DMS153 treated with DMSO at 0.1 percent for 48 hours (cell line): Measurements from ENCODE around the gene CFAP97.
"Not testable (repeated sequence)": the region's sequence is repeated elsewhere in the genome, so short reads cannot be mapped to it uniquely, and the experiment has no call there.

Experiments used
- DNase-seq: peaks from one replicate; lab custom pipeline; 2025; ENCODE audit not compliant: unreplicated experiment; lab: John Stamatoyannopoulos, UW

CFAP97 gene

DNA sequence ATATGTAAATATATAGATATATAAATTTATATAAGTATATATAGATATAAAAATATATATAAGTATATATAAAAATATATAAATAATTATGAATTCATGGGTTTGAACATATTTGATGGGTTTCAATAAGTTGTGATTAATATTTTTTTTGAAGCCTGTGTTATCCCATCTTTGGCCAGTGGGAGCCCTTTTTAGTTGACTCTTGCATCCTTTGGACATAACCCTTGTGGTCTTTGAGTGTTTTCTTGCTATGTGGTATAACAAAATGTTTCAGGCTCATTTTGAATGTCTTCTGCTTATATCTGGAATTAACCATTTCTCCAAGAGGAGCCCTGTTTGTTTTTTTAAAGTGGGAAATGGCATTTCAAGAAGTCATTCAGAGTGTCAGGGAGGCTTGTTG is 20.8 kb upstream of the CFAP97 start:
- no peak for DNase-seq

DNA sequence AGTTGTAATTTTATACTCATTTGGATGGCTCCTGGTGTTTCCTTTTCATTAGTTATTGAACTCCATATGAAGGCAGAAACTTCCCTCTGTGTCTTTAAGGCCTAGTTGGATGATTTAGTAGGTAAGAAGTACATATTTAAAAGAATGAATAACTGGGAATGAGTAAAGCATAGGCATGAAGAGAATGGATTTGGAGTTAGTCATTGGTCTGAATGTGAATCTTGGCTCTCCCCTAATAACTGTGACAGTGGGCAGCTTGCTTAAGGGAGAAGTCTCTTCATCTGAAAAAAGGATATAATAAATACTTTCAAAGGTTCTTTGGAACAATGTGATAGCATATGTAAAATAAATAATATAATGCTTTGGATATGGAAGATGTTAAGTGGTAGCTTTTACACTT is 18.8 kb upstream of the CFAP97 start:
- DNase-seq, result no peak

DNA sequence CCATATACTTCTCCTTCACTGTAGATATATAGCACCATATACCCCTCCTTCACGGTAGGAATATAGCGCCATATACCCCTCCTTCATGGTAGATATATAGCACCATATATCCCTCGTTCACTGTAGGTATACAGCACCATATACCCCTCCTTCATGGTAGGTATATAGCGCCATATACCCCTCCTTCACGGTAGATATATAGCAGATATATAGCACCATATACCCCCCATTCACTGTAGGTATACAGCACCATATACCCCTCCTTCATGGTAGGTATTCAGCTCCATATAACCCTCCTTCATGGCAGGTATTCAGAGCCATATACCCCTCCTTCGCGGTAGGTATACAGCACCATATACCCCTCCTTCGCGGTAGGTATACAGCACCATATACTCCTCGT is 18.1 kb upstream of the CFAP97 start:
- no peak for DNase-seq

DNA sequence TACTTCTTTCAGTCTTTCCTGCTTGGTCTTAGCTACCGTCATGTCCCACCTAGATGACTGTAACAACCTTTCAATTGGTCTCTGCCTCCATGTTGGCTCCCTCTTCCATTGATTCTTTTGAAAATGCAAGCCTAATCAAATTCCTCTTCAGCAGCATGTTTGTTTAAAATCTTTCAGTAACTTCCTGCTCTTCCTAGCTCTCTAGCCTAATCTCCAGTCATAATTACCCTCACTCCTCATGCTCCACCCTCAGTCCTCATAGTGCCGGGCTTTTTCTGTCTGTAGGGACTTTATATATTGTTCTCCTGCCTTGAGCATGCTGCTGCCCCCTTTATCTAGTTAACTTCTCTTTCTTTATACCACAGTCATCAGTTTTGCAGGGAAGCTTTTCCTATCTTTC is 17.7 kb upstream of the CFAP97 start:
- DNase-seq, result no peak

DNA sequence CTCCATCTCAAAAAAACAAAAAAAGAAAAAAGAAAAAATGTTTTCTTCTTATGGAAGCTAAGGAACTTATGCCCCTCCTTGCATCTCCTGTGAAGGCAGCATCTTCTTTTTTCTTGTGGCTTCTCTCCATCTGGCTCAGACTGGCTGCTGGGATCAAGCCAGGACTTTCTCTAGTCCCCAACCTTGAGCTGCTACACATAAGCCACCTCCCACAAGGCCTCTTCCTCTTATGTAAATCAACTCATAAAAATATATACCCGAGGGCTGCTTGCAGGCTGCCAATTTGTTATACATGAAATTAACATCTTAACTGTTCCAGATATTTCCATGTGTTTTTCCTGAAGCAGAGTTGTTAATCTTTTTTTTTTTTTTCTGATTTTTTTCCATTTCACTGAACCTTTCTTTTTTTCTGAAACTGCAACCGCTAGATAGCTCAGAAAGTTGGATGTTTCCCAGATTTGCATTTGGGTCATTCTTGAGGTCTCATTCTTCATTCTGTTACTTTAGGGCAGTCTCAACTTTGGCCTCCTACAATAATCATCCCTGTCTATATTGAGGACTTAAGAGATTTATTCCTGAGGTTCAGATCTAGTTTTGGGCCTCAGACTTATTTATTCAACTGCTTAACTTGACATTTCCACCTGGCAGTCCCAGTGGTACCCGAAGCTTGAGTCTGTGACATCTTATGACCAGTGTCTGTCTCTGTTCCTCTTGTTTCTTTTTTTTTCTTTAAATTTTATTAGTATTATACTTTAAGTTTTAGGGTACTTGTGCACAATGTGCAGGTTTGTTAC is 15.9 kb upstream of the CFAP97 start:
- DNase-seq, result no peak

DNA sequence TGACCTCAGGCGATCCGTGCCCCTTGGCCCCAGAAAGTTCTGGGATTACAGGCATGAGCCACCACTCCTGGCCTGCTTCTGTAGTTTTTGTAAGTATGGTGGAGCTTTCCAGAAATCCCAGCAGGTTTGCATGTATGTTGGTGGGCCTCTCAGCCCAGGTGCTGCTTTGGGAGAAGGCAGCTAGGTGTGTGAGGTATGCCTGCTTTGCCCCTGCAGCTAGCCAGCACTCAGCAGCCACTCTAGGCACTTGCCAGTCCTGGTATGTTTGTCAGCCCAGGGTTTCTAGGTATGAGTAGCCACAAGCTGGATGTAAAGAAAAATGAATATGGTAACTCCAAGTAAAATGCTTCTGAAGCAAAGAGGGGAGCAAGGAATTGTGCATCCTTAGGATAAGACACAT is 14.5 kb upstream of the CFAP97 start:
- no peak for DNase-seq

DNA sequence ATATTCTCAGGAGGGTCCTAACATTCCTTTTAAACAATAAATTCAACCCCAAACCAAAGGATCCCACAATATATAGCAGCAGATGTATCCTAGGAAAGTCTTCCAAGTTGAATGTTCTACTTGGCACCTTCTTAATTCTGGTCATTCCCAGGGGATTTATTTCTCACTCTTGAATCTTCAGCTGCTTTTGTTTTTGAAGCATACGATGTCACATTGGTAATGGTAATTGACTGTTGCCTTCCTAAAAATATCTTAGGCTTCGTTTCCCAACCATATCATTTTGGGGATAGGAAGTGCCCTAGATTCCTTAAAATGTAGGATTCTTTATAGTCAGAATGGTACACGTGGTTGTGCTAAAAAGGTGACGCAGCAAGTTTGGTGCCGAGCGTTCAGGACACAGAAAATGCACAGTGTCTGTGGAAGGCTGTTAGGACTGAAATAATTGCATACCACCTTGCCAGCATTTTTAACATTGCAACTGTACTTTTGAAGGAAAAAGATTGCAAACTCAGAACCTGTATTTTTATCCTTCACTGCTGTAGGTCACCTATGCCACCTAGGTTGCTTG is 13.7 kb upstream of the CFAP97 start:
- no peak for DNase-seq

DNA sequence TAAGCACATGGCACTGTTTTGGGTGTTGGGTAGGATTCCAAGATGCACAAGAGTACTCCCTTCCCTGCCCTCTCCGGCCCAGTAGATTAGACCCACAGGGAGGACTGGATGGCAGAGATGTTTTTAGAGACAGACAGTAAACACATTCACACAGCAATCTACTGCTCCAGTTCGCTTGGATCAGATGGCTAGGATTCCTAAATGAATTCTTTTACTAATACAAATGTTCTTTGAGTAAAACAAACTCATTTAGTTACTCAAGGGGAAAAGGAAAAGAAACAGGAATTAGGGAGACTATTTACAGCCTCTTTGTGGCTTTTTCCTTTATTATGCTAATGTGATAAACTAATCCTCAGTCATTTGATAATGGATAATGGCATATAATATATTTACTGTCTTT is 11.5 kb upstream of the CFAP97 start:
- no peak for DNase-seq

DNA sequence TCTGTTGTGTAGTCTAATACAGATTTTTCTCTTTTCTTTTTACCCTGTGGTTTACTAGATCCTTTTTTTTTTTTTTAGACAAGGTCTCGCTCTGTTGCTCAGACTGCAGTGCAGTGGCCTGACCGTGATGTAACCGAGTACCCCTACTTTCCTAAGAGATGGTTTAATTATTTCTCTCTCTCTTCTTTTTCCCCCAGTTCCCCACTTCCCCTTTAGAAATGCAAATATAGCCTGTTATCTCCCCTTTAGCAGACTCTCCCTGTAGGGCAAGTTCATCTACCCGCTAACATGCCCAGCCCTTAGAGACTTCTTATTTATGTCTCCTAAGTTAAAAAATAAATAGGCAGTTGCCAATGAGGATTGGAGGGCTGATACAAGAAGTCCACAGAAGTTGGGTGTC is 10.1 kb upstream of the CFAP97 start:
- no peak for DNase-seq

DNA sequence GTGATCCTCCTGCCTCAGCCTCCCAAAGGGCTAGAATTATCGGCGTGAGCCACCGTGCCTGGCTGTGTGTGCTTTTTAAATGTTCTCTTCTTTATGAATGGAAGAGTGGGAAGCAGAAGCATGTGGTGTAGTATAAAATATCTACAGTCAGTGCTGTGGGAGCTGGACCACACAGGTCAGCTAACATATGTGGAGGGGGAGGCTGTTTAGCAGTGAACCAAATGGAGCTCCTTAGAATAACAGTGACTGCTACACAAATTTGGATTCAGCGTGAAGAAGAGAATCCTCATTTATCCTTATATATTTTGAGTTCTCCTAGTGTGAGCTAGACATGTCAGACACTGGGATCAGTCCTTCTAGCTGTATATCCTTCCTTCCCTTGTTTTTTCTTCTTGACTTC is 8.8 kb upstream of the CFAP97 start:
- no peak for DNase-seq

DNA sequence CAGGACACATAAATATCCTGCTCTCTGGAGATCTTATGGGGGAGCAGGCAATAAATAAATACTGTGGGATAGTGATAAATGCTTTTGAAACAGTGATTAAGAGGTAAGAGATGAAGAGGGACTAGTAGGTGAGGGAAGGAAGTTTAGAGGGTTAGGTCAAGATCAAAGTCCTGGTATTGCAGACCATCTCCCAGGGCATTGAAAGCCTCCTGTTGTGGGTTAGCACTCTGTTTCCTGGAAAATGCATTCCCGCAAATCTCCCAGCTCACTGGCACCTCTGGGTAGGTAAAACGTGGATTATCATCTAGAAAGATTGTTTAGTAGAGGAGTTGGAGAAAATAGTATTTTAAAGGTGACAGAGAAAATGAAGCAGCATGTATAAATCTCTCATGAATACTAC is 7.8 kb upstream of the CFAP97 start:
- no peak for DNase-seq

DNA sequence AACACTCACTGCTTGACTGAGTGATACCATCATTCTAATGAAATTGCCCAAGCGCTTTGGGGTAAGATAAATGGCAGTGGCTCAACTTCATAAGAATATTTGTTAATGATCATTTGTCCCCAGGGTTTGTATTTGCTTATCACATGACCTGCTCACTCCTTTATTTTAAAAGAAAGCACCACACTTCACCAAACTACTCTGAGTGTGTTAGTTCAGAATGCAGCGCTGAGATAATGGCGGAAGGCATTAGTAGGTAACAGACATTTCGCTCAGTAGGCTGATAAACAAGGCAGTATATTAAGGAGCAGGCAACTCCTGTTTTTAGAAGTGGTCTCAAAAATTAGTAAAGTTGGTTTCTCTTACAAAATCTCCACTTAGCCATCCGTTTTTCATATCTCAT is 7.2 kb upstream of the CFAP97 start:
- DNase-seq, result no peak

DNA sequence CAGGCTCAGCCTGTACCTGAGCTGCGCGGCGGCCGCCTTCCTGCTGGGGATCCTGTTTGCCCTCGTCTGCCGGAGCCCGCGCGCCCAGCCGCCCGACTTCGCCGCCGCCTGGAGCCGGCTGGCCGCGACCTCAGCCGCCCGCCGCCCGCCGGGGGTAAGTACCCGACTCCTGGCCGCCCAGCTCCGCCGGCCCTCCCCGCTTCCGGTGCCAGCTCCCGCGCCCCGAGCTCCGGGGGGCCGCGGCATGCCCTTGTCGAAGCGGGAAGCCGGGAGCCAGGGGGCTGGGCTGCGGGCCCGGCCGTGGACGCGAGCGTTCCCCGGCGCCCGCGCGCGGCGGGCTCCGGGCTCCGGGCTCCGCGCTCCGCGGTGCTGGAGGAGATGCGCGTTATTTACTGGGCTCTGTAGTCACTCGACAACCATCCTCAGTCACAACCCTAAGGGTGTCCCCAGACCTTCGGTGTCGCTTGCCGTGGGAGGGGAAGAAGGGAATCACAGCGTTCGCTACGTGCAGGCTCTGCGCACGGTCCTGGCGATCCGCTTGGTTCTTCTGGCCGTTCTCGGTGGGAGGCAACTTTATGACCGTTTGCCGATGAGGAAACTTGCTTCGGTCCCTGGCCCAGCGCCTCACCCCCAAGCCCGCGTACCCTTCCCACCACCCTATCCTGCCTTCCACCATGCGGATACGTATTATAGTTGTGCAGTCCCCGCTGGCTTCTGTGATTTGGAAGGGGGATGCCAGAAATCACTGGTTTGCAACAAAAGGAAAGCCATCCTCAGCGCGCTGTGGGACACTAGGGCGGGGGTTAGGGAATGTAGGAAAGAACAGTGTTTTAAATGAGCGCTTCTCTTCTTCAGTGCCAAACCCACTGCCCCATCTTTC is 6.5 kb upstream of the CFAP97 start:
- no peak for DNase-seq

DNA sequence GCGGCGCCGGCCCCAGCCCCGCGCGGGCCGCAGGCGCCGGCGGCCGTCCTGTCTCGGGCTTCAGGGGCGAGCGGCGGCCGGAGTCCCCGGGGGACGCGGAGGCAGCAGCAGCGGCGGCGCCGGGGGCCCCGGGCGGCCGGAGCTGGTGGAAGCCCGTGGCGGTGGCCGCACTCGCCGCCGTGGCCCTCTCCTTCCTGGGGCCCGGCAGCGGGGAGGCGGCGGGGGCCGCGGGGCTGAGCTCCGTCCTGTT is 6.0 kb upstream of the CFAP97 start:
- DNase-seq, result not testable (repeated sequence)

DNA sequence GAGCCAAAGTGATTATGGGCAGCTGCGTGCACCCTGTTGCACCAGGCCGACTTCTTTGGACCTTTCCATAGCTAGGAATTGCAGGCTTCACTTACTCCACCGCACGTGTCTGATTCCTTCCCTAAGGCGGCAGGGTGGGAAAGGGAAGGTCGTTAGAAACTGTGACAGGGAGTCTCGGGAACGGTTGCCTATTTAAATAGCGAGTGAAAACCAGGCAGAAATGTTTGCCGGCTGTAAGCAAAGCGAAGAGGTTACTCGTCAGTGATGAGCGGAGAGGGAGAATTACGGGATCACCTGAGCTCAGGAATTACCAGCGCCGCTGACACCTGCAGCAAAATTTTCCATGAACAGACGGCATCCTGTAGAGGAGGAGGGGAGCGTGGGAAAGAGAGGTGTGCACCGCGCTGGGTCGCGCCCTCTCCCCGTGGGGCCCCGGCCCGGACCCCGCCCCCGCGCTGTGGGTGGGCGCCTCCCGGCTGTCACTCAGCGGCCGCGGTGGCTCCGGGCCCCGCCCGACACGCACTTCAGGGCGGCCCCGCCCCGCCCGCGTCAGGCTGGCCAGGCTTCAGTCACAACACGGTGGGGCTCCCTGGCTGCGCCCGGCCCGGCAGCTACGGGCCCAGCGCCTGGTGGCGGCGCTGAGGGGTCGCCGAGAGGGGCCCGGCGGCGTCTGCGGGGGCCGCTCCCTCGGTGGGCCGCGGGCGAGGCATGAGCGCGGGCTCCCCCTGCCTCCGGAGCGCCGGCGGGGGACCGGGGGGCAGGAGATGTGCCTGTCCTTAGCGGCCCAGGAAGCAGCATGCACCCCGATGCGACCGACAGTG is 5.4 kb upstream of the CFAP97 start, which contains the start of gene SNX25:
TSS of gene SNX25 (plus strand) at position 568 of the 821 bp plus-strand sequence. CDS start at position 797, 229 bp downstream.
- peak; percentile 60 for DNase-seq

DNA sequence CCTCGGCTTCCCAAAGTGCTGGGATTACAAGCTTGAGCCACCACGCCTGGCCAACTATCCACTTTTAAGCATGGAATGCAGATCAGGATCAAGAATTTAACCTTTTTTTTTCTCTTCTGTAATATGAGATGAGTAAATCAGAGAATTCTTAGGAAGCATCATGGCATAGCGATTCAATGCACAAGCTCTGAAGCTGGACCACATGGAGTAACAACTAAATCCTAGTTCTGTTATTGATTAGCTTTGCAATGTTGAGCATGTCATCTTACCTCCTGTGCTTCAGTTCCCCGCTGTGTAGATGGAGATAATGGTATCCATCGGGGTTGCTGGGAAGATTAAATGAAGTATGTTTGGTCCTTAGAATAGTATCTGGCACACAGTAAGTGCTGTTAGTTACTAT is 3.7 kb upstream of the CFAP97 start:
- DNase-seq, result no peak

DNA sequence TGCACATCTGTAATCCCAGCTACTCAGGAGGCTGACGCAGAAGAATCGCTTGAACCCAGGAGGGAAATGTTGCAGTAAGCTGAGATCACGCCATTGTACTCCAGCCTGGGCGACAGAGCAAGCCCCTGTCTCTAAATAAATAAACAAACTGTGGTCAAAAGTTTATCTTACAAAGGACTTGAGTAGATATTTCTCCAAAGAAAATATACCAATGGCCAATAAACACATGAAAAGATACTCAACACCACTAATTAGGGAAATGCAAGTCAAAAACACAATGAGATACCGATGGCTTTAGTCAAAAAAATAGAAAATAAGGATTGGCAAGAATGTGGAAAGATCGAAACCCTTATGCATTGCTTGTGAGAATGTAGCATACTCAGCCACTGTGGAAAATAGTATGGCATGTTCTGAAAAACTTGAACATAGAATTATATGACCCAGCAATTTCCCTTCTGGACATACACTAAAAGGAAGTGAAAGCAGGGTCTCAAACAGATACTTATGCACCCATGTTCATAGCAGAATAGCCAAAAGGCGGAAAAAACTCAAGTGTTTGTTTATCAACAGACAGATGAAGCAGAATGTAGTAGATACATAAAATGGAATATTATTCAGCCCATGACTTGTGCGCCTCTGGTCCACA is 2.0 kb upstream of the CFAP97 start:
- DNase-seq, result no peak

DNA sequence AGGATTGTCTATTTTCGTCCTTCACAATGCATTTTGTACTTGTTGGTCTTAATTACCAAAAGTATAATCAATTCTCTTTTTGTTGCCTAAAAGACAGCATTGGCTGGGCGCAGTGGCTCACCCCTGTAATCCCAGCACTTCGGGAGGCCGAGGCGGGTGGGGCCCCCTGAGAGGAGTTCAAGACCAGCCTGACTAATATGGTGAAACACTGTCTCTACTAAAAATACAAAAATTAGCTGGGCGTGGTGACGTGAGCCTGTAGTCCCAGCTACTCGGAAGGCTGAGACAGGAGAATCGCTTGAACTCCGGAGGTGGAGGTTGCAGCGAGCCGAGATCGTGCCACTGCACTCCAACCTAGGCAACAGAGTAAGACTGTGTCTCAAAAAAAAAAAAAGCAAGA is 1.3 kb upstream of the CFAP97 start:
- not testable (repeated sequence) for DNase-seq

DNA sequence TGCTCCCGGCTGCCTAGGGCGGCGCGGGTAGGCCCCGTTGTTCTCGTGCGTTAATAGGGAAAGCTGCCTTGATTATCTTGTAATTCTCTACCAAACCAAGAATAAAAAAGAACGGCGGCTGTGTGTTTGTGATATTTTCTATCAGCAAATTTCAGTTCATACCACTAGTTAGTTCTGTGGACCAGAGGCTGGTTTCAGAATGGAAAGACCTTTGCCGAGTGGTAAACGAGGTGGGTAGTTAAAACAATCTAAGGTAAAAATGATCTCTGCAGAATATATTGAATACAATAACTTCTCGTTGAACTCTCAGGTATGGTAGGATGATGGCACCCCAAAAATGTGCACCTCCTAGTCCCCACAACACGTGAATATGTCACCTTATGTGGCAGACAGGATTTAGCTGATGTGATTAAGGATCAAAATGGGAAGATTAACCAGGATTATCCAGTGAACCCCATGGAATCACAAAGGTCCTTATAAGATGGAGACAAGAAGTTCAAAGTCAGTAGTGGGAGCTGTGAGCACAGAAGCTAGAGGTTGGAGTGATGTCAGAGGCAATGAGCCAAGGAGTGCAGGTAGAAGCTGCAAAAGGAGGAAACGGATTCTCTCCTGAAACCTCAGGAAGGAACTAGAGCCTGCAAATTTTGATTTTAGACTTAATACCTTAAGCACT is 574 bp upstream of the CFAP97 start:
- no peak for DNase-seq

DNA sequence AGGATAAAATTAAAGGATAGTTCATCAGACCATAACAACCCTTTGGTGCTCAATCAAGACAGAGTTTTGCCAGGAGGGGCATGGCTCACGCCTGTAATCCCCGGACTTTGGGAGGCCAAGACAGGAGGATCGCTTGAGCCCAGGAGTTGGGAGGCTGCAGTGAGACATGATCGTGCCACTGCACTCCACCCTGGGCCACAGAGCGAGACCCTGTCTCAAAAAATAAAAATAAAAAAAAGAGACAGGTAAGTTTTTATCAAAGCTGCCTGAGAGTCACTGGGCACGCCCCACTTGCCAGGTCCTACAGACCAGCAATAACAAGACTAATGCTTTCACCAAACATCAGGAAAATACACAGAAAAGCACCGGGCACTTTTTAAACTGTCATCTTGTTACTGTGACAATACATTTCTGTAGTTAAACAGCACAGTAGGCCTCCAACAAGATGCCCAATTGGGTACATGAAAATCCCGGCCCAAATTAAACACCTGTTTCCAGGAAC is 765 bp downstream of the CFAP97 start:
- no peak for DNase-seq
